ENCODE results near the gene CUBN. TPM values are rescaled to one million over a fixed set of nuclear protein-coding genes. Genes with fewer than 3 reads are reported as not detected.

CUBN gene
- total RNA-seq, 1 donor from 2014 or later = 1.5 TPM

DNA sequence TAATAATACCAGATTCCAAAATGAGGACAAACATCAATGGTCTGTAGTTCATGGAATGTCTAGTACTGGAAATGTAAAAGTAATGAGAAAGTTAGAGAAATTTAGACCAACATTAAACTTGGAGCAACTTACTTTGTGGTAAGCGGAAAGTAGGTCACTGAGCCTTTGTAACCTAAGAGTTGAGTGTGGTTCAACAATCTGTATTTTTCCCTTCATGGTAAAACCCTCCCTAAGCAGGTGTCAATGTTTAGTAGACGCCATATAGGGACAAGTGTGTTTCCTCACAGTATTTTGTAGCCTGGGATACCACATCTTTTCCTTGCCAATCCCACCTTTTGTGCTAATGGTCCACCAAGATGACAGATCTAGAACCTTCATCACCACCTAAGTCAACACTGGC lies 245.1 kb downstream of the CUBN start:
- DNase-seq (ENCODE audit: low spot score, unreplicated experiment) = no peak
- no peaks in the 10 kb centered on the region for H3K36me3 Mint-ChIP-seq (ENCODE audit: insufficient read depth)
- H3K4me1 Mint-ChIP-seq (ENCODE audit: low read depth) = no peaks in the 10 kb centered on the region
- no peak overlapping the region for H3K27ac Mint-ChIP-seq
- TF ChIP-seq, protein P1, sequence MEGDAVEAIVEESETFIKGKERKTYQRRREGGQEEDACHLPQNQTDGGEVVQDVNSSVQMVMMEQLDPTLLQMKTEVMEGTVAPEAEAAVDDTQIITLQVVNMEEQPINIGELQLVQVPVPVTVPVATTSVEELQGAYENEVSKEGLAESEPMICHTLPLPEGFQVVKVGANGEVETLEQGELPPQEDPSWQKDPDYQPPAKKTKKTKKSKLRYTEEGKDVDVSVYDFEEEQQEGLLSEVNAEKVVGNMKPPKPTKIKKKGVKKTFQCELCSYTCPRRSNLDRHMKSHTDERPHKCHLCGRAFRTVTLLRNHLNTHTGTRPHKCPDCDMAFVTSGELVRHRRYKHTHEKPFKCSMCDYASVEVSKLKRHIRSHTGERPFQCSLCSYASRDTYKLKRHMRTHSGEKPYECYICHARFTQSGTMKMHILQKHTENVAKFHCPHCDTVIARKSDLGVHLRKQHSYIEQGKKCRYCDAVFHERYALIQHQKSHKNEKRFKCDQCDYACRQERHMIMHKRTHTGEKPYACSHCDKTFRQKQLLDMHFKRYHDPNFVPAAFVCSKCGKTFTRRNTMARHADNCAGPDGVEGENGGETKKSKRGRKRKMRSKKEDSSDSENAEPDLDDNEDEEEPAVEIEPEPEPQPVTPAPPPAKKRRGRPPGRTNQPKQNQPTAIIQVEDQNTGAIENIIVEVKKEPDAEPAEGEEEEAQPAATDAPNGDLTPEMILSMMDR (IDR thresholded peaks at IDR 0.05; ENCODE audit: unreplicated experiment) = no peak
- no peaks in the 10 kb centered on the region for H3K27me3 Mint-ChIP-seq
- no peak overlapping the region for H3K4me3 Mint-ChIP-seq (ENCODE audit: low read depth)
- no peaks in the 10 kb centered on the region for H3K9me3 Mint-ChIP-seq (ENCODE audit: low read depth)

DNA sequence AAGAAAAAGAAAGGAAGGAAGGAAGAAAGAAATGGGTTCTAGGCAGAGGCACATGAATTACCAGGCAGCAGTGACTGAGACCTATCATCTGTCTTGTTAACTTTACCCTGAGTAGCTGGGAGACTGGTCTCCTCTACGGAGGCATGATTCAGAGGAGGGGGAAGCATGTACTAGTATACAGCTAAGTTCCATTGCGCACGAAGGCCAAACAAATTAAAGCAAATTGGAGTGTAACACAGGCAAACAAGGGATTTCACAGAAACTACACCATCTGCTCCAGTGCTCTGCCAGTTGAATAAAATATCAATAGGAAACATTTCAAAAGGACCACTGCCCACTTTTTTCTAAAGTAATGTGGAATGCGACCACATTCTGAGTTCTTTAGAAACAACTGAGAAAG lies 246.5 kb downstream of the CUBN start:
- Mint-ChIP-seq H3K4me3 (ENCODE audit: low read depth) (no peak overlapping the region), H3K36me3 (ENCODE audit: insufficient read depth) (no peaks in the 10 kb centered on the region), H3K27ac (no peak overlapping the region), H3K27me3 (no peaks in the 10 kb centered on the region), H3K9me3 (ENCODE audit: low read depth) (no peaks in the 10 kb centered on the region), H3K4me1 (ENCODE audit: low read depth) (no peaks in the 10 kb centered on the region)
- TF ChIP-seq, protein P1 (IDR thresholded peaks at IDR 0.05; ENCODE audit: unreplicated experiment) = no peak
- DNase-seq (ENCODE audit: low spot score, unreplicated experiment) = no peak

DNA sequence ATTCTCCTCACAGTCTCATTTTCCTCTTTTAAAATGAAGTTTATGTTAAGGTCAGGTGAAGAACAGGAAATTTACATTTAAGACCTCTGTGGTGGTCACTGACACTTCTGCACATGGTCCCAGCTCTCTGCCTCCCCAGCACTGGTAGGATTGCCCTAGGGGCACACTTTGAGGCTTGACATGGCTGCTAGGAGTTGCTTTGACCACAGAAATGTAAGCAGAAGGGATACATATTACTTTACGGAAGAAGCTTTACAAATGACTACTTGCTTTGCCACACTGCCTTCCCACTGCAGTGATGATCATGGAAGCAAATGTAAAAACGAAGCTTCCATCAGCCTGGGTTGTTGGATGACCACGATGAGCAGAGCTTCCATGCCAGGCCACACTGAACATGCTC lies 259.3 kb downstream of the CUBN start:
- TF ChIP-seq, protein P1 (IDR thresholded peaks at IDR 0.05; ENCODE audit: unreplicated experiment) = no peak
- DNase-seq (ENCODE audit: low spot score, unreplicated experiment) = no peak
- no peaks in the 10 kb centered on the region for H3K36me3 Mint-ChIP-seq (ENCODE audit: insufficient read depth)
- H3K4me1 Mint-ChIP-seq (ENCODE audit: low read depth) = peaks cover 5% of the 10 kb centered on the region
- H3K27me3 Mint-ChIP-seq = peaks cover 15% of the 10 kb centered on the region
- no peak overlapping the region for H3K4me3 Mint-ChIP-seq (ENCODE audit: low read depth)
- no peak overlapping the region for H3K27ac Mint-ChIP-seq
- no peaks in the 10 kb centered on the region for H3K9me3 Mint-ChIP-seq (ENCODE audit: low read depth)

DNA sequence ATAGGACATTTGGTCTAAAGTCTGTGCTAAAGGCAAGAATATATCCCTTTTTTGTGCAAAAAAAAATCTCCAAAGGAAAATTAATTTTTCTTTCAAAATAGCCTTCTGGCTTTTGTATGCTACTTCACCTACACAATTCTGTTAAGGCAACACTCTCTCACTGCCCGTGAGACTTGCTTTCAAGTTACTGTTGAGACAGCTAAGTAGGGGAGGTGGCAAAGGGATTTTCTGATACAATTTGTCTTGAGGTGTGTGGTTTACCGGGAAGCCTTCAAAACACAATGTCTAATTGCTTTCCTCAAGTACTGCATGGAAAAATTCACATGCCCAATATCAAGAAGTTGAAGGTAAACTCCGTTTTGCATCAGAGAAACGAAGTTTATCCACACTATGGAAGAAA lies 261.6 kb downstream of the CUBN start:
- Mint-ChIP-seq H3K36me3 (ENCODE audit: insufficient read depth) (no peaks in the 10 kb centered on the region), H3K4me3 (ENCODE audit: low read depth) (no peak overlapping the region), H3K9me3 (ENCODE audit: low read depth) (no peaks in the 10 kb centered on the region), H3K27me3 (peaks cover 15% of the 10 kb centered on the region), H3K27ac (no peak overlapping the region), H3K4me1 (ENCODE audit: low read depth) (peaks cover 5% of the 10 kb centered on the region)
- no peak for DNase-seq (ENCODE audit: low spot score, unreplicated experiment)
- TF ChIP-seq, protein P1 (IDR thresholded peaks at IDR 0.05; ENCODE audit: unreplicated experiment) = no peak

DNA sequence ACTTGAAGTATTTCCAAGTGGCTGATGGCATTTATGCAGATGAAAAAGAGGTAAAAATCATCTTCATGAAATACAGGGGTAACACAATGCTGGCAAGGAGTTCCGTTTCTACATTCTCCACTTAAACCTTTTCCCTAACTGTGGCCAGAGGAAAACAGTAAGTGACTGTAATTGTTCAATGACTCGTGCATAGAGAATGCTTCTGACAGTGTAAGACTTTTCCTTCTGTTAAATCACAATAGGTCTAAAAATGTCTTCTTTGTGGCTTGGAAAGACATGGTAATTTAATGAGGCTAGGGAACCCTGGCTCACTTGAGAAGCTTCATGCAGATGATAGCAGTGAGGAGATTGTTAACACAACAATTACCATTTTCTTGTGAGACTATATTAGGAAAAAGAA lies 262.1 kb downstream of the CUBN start:
- no peak for DNase-seq (ENCODE audit: low spot score, unreplicated experiment)
- Mint-ChIP-seq H3K27me3 (peaks cover 12% of the 10 kb centered on the region), H3K9me3 (ENCODE audit: low read depth) (no peaks in the 10 kb centered on the region), H3K36me3 (ENCODE audit: insufficient read depth) (no peaks in the 10 kb centered on the region), H3K4me1 (ENCODE audit: low read depth) (peaks cover 5% of the 10 kb centered on the region), H3K4me3 (ENCODE audit: low read depth) (no peak overlapping the region), H3K27ac (no peak overlapping the region)
- TF ChIP-seq, protein P1 (IDR thresholded peaks at IDR 0.05; ENCODE audit: unreplicated experiment) = no peak
